Right renal cortex interstitium (tissue), 3 donors: ENCODE data around the gene PPP4R2. TPM values are rescaled to one million over a fixed set of nuclear protein-coding genes. Genes with fewer than 3 reads are reported as not detected.
"Not testable (repeated sequence)": the region's sequence is repeated elsewhere in the genome, so short reads cannot be mapped to it uniquely, and the experiment has no call there.

Source experiments
- DNase-seq, 3 donors: peaks; one replicate each; pipeline ENCODE4 v3.0.0-alpha.2; 2013; ENCODE audit warnings: low read depth in 3 of 3, low spot score in 2 of 3
- polyA plus RNA-seq, 3 donors: library from polyadenylated mRNA; unstranded; fragments of 120-200 nt; gene quantifications; one replicate each; pipeline ENCODE4 v1.2.1, GENCODE V29; 2013; ENCODE audit not compliant: insufficient read length in 3 of 3

Gene PPP4R2
- polyA plus RNA-seq, 3 donors, result 98.5 to 107 (median 105) TPM

GRCh38 chr3:72974956-72975355 is 21.7 kb upstream of the PPP4R2 start:
- DNase-seq, result no peak

DNA sequence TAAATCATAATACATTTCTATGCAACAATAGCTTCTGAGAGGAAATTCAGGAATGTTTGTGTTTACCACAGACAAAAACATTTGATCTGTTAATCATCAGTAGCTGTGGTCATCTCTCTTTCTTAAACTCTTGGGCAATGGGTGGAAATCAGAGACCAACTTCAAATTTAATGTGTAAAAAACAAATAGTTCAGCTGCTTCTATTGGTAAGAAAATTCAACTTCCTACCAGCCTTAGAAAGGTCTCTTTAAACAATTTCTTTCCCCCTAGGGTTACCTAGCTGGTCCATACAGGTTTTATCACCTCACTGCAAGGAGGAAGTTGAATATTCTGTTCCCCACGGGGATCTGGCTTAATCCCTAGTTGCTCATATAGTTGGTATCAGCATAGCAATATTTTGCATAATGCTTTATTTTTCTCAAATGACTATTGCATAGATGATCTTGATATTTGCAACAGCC is 20.3 kb upstream of the PPP4R2 start:
- no peak for DNase-seq

DNA sequence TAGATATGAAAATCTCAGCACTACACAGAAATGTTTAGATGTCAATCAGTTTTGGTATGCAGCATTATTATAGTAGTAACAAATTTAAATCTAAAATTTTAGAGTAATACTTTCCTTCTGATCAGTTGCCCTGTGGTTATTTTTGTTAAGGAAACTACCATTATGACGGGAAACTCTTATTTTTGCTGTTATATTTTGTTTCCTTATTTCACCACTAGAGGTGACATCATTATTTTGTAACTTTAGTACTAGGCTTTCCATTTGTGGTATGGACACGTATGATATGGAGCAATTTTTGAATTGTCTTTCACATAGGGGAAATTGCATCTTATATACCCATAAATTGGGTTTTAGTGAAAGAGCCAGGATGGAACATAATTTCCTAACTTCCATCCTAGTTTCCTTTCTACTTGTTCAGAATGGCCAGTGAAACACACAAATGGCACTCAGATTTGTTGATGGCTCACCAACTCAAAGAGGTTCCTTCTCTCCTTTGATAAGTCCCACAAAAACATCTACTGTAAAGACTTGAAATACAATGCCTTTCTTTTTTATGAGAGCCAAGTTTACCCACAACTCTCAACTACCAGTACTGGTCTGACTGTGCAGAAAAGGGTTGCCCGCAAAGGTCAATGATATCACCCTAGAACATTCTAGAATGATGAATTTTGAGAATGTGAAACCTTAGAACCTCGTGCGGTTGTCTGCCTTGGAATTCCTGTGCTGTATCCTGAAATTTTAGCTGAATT is 19.4 kb upstream of the PPP4R2 start:
- no peak for DNase-seq

- DNase-seq, result no peak
Observed at GRCh38 chr3:72982609-72983366, 13.8 kb upstream of the PPP4R2 start.

GRCh38 chr3:72985576-72985975 is 11.0 kb upstream of the PPP4R2 start:
- DNase-seq, result no peak

GRCh38 chr3:72990701-72991395 is 5.8 kb upstream of the PPP4R2 start:
- no peak for DNase-seq

GRCh38 chr3:72991522-72991921 is 5.1 kb upstream of the PPP4R2 start:
- no peak for DNase-seq

DNA sequence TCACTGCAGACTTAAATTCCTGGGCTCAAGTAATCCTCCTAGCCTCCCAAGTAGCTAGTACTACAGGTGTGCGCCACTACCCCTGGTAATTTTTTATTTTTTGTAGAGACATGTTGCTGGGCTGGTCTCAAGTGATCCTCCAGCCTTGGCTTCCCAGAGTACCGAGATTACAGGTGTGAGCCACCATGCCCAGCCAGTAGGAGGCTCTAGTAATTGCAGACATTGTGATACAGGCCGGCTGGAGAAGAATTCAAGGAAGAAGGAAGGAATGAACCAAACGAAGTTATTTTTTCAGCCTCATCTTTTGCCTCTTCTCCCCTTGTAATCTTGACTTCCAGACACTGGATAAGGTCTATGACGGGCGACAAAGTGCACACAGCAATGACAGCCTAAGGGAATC is 3.2 kb upstream of the PPP4R2 start:
- no peak for DNase-seq

DNA sequence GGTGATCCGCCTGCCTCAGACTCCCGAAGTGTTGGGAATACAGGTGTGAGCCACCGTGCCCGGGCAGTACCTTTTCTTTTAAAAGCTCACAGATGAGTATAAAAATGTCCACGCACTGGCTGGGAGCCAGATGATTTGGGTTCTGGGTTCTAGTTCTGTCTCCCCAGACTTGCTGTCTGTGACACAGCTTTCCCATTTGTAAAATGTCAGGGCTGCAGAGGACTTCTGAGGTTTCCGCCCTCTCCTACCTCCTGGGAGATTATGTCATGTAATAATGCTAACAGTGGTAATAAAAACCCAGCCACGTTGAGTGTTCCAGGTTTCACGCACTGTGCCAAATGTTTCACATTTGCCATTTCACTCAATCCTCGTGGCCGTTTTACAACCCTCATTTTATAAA is 1.3 kb upstream of the PPP4R2 start:
- no peak for DNase-seq

DNA sequence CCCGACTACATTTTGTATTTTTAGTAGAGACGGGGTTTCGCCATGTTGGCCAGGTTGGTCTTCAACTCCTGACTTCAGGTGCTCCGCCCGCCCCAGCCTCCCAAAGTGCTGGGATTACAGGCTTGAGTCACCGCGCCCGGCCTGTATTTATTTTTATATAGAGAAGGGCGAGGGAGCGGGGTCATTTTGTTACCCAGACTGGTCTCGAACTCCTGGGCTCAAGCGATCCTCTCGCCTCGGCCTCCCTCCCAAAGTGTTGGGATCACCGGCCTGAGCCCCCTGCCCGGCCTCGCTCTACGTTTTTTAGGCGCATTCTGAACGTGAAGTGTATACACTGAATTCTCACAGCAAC is 514 bp upstream of the PPP4R2 start:
- no peak for DNase-seq

- peak; percentile 39 to 66 (median 41) for DNase-seq
Observed at GRCh38 chr3:72997421-72997961, 880 bp downstream of the PPP4R2 start.

DNA sequence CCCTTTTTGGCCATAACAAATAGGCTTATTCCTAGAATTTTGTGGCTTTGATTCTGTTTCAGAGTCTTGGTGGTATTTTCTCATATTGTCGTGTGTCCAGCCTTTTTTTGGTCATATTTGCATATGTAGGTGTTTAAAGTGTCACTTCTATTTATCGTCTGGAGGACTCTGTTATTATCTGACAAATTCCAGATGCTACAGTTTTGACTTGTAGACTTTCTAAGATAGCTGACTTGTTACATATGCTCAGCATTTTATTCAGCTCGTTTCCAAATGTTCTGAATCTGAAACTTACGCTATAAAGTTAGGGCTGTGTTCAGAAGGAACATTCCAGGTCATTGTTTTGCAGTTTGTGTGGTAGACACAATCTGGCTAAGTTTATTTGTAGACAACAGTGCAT is 1.9 kb downstream of the PPP4R2 start:
- DNase-seq, result no peak

GRCh38 chr3:72999951-73000350 is 3.3 kb downstream of the PPP4R2 start:
- no peak for DNase-seq

DNA sequence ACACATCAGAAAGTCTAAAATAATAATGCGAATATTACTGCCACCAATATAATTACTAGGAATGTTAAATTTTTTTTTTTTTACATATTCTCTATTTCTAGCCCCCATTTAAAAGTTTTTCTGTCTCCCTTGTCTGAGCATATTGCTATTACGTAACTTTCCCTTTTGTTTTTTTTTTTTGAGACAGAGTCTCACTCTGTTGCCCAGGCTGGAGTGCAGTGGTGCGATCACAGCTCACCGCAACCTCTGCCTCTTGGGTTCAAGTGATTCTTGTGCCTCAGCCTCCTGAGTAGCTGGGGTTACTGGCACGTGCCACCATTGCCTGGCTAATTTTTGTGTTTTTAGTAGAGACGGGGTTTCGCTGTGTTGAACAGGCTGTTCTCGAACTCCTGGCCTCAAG is 6.4 kb downstream of the PPP4R2 start:
- not testable (repeated sequence) for DNase-seq

DNA sequence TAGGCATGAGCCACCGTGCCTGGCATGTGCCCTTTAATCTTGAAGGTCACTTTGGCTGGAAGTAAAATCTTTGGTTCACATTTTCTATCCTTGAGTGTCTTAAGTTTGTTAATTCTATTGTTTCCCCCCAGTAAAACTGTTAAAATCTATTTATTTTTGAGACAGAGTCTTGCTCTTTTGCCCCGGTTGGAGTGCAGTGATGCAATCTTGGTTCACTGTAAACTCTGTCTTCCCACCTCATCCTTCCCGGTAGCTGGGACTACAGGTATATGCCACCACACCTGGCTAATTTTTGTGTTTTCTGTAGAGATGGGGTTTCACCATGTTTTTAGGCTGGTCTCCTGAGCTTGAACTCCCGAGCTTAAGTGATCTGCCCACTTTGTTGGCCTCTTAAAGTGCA is 7.7 kb downstream of the PPP4R2 start:
- no peak for DNase-seq

DNA sequence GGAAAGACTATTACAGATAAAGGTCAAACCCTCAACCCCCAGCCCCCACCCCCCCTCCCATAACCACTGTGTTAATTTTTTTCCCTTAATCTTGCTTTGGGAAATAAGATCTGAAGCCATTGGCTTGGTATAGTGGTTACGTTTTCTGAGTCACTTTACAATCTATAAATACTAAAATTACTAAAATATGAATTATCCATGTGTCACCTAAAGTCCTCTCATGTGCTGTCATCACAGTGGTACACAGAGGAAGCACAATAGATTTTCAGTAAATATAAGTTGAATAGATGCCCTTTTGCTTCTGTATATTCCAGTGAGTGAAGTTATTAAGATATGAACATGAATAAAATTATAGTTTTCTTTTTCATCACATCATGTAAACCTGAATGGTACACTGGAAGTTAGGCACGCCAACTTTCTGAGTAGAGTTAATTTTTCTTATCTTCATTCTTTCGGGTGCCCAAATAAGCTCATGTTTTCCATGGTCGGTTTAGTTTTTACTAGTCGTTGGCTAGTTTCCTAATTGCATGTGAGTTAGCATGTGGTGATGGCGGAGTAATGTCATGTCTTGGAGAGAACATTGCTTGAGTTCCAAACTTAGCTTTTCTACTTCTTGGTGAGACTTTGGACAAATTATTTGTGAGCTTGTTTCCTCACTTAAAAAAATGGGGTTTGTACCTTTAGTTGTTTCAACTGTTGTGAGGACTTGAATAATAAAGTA is 11.5 kb downstream of the PPP4R2 start:
- no peak for DNase-seq

GRCh38 chr3:73009008-73009407 is 12.4 kb downstream of the PPP4R2 start:
- no peak for DNase-seq

DNA sequence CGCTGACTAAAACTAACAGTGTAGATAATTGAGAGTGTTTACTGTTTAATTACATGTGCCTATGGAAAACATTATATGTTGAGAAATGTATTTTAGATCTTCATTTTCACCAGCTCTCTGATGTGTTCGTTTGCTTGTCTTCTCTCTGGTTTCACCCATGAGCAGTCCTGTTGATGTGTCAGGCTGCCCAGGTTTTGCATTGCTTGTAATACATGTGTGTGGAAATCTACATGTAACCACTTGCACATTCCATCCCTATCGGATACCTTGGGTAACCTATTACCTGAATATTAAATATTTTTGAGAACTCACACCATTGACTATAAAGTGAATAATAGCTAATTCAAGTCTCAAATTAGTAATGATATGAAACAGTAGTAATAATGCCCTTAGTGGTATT is 13.1 kb downstream of the PPP4R2 start:
- no peak for DNase-seq

- no peak for DNase-seq
Observed at GRCh38 chr3:73010158-73010557, 13.5 kb downstream of the PPP4R2 start.

DNA sequence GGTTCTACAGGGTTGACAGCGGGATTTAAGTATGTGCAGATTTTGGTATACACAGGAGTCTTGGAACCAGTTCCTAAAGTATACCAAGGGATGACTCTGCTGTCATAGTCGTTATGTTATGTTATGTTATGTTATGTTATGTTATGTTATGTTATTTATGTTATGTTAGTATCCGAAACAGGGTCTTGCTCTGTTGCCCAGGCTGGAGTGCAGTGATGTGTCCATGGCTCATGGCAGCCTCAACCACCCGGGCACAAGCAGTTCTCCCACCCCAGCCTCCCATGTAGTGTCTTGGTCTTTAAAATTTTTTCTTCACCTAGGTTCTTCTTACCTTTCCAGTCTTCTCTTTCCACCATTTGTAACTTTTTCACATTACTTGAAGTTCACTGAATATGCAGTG is 21.7 kb downstream of the PPP4R2 start:
- no peak for DNase-seq
